Endodermal cell (in vitro differentiated cells): ENCODE data around the gene DCUN1D3. TPM values are rescaled to one million over a fixed set of nuclear protein-coding genes. Genes with fewer than 3 reads are reported as not detected.

ENCODE experiments used
- DNase-seq: peaks from one replicate; pipeline ENCODE4 v3.0.0-alpha.2; 2017
- H3K27ac ChIP-seq: 2 replicates; pipeline ENCODE4 v1.5.1; 2013; ENCODE audit warnings: mild to moderate bottlenecking, low read depth, low read length, moderate library complexity
- H3K27me3 ChIP-seq: 2 replicates; pipeline ENCODE4 v1.6.1; 2013; ENCODE audit warnings: mild to moderate bottlenecking, low read length, moderate library complexity; ENCODE audit not compliant: insufficient read depth, control insufficient read depth, poor library complexity, severe bottlenecking
- H3K36me3 ChIP-seq: 2 replicates; pipeline ENCODE4 v1.7.0; 2013; ENCODE audit warnings: mild to moderate bottlenecking, low read length, moderate library complexity; ENCODE audit not compliant: control insufficient read depth, insufficient read depth
- H3K4me1 ChIP-seq: one replicate; pipeline ENCODE4 v1.7.0; 2013; ENCODE audit warnings: low read length; ENCODE audit not compliant: control insufficient read depth, insufficient read depth
- H3K4me3 ChIP-seq: 2 replicates; pipeline ENCODE4 v1.5.1; 2013; ENCODE audit warnings: mild to moderate bottlenecking, low read length, moderate library complexity
- H3K9ac ChIP-seq: 2 replicates; pipeline ENCODE4 v1.6.1; 2013; ENCODE audit warnings: mild to moderate bottlenecking, low read length, moderate library complexity; ENCODE audit not compliant: poor library complexity, severe bottlenecking; ENCODE audit errors: extremely low read depth
- H3K9me3 ChIP-seq: 2 replicates; pipeline ENCODE4 v1.6.1; 2013; ENCODE audit warnings: mild to moderate bottlenecking, low read length, moderate library complexity; ENCODE audit not compliant: control insufficient read depth
- H3K27ac Mint-ChIP-seq: 2 replicates; pipeline ENCODE4 v1.8.0; 2020; ENCODE audit warnings: mixed read lengths
- H3K27me3 Mint-ChIP-seq: 2 replicates; pipeline ENCODE4 v1.8.0; 2021; ENCODE audit warnings: mild to moderate bottlenecking, mixed read lengths; ENCODE audit not compliant: insufficient read depth
- H3K36me3 Mint-ChIP-seq: 2 replicates; pipeline ENCODE4 v1.8.0; 2020; ENCODE audit warnings: low read depth, mixed read lengths
- H3K4me1 Mint-ChIP-seq: 2 replicates; pipeline ENCODE4 v1.8.0; 2020; ENCODE audit warnings: mixed read lengths
- H3K4me3 Mint-ChIP-seq: 2 replicates; pipeline ENCODE4 v1.8.0; 2020; ENCODE audit warnings: mild to moderate bottlenecking, moderate library complexity, mixed read lengths
- H3K9me3 Mint-ChIP-seq: 2 replicates; pipeline ENCODE4 v1.8.0; 2020; ENCODE audit warnings: mild to moderate bottlenecking, mixed read lengths
- WGBS, 2 experiments: methylation state at CpG; one replicate each; pipeline versions ENCODE4 v1.1.5 to v1.1.7; 2013; ENCODE audit warnings: missing lambda C conversion rate in 2 of 2, mixed read lengths in 1 of 2; ENCODE audit not compliant: insufficient coverage in 1 of 2, insufficient read length in 1 of 2; 5-methylcytosine and 5-hydroxymethylcytosine counted together
- total RNA-seq, 2 donors: library from RNA; stranded (reverse); fragmentation: NEBNext Ultra II Directional in 1 of 2; extraction: Animal tissue kit (Norgen Biotek cat#: 25700) in 1 of 2; gene quantifications; 2 replicates in 1 of 2; 3 replicates in 1 of 2; pipeline ENCODE4 v1.2.1, GENCODE V29; 2021
- TF ChIP-seq, protein P1 (sequence below): fragments of 200-600 bp; sonication (generic); conservative IDR thresholded peaks from 2 replicates; pipeline ENCODE4 v1.5.0; 2021; ENCODE audit warnings: antibody characterized with exemption, mild to moderate bottlenecking

DCUN1D3 gene
- total RNA-seq, 2 donors from 2014 or later, result 21.3 to 22.7 TPM

DNA sequence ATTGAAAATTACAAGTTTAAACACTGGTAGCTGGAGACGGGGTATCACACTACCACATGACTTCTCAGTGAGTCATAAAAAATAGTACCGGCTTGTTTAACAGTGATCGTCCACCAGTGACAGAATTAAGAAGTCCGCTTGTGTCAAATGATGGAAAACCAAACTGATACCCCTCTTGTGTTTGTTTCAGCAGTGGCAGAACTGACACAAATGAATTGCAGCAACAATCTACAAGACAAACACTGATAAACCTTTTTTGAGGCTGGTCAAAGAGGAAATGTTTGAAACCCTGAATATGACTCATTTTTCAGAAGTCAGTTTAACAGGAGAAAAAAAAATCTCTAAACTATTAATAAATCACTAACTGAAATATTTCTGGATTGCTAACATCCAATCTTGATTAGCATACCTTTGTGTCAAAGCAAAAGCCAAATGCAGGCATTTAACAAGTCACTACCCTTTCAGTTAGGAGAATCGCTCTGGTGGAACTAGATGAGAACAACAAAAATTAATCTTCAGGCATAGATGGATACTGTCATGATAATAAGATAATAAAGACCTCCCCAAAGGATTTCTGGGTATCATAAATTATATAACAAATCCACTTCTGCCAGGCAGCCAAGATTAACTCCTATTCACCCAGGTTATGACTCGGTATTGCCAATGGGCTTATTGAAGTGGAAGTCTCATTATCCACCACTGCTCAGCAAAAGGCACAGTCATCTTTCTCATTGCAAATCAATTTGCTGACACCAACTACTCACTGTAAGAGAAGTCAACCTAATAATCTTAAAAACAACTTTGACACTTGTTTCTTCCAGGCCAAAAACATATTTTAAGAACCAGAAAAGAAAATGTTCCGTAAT, 20.8 kb downstream of the DCUN1D3 start:
- no peak for DNase-seq
- Mint-ChIP-seq H3K9me3 (no peaks in the 10 kb centered on the region), H3K27ac (no peak overlapping the region), H3K4me1 (peaks cover 25% of the 10 kb centered on the region), H3K36me3 (peaks cover 18% of the 10 kb centered on the region), H3K27me3 (no peaks in the 10 kb centered on the region), H3K4me3 (no peak overlapping the region)
- H3K27me3 ChIP-seq, result no peaks in the 10 kb centered on the region
- no peaks in the 10 kb centered on the region for H3K9me3 ChIP-seq
- no peak overlapping the region for H3K4me3 ChIP-seq
- H3K36me3 ChIP-seq, result peaks cover 11% of the 10 kb centered on the region
- 88 to 90% methylated on average over 5 to 7 of the region's 7 CpGs for WGBS, 2 experiments
- H3K9ac ChIP-seq, result no peak overlapping the region
- peaks cover 7% of the 10 kb centered on the region for H3K4me1 ChIP-seq
- TF ChIP-seq, protein P1, sequence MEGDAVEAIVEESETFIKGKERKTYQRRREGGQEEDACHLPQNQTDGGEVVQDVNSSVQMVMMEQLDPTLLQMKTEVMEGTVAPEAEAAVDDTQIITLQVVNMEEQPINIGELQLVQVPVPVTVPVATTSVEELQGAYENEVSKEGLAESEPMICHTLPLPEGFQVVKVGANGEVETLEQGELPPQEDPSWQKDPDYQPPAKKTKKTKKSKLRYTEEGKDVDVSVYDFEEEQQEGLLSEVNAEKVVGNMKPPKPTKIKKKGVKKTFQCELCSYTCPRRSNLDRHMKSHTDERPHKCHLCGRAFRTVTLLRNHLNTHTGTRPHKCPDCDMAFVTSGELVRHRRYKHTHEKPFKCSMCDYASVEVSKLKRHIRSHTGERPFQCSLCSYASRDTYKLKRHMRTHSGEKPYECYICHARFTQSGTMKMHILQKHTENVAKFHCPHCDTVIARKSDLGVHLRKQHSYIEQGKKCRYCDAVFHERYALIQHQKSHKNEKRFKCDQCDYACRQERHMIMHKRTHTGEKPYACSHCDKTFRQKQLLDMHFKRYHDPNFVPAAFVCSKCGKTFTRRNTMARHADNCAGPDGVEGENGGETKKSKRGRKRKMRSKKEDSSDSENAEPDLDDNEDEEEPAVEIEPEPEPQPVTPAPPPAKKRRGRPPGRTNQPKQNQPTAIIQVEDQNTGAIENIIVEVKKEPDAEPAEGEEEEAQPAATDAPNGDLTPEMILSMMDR, result no peak
- H3K27ac ChIP-seq, result no peak overlapping the region

DNA sequence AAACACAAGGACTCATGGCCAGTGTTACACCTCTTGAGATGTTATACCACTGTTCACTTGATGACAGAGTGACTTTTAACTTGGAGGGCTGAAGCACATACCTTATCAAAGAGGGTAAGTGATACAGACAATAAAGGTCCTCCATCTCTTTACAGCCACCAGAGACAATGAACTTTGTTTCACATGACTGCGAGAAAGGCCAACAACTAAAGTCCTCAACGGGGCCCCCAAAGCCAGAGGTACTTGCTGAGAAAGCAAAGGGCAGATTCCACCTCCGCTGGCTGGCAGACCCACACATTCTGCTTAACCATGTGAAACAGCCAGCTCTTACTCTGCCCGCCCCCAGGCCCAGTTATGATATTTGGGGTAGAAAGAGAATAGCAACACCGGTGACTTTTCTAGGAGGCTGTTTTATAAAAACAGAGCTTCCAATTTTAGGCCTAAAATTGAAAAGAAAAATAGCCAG, 21.4 kb downstream of the DCUN1D3 start:
- Histone ChIP-seq H3K9me3 (no peaks in the 10 kb centered on the region), H3K36me3 (peaks cover 5% of the 10 kb centered on the region), H3K4me1 (peaks cover 13% of the 10 kb centered on the region), H3K27me3 (no peaks in the 10 kb centered on the region), H3K9ac (no peak overlapping the region), H3K4me3 (no peak overlapping the region), H3K27ac (no peak overlapping the region)
- Mint-ChIP-seq H3K27me3 (no peaks in the 10 kb centered on the region), H3K4me3 (no peak overlapping the region), H3K4me1 (peaks cover 32% of the 10 kb centered on the region), H3K36me3 (peaks cover 13% of the 10 kb centered on the region), H3K27ac (peak overlapping the region; percentile 68), H3K9me3 (no peaks in the 10 kb centered on the region)
- TF ChIP-seq, protein P1, result no peak
- no peak for DNase-seq
- 80 to 81% methylated on average over 4 to 5 of the region's 5 CpGs for WGBS, 2 experiments

DNA sequence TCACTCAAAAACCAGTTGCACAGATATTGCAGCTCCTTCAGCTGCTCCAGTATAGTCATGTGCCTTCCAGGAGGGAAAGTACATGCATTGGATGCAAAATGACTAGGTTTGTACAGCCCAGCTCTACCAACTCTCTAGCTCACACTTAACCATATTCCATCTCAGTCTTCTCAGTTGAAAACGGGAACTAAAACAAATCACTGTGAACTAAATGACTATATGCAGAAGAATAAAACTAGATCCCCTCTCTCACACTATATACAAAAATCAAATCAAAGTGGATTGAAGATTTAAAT, 24.9 kb downstream of the DCUN1D3 start:
- H3K4me3 Mint-ChIP-seq, result no peak overlapping the region
- no peak overlapping the region for H3K27ac Mint-ChIP-seq
- Histone ChIP-seq H3K9ac (no peak overlapping the region), H3K9me3 (no peaks in the 10 kb centered on the region), H3K27ac (no peak overlapping the region), H3K36me3 (peaks cover 5% of the 10 kb centered on the region), H3K4me1 (peaks cover 30% of the 10 kb centered on the region), H3K27me3 (no peaks in the 10 kb centered on the region), H3K4me3 (no peak overlapping the region)
- H3K36me3 Mint-ChIP-seq, result peaks cover 7% of the 10 kb centered on the region
- H3K27me3 Mint-ChIP-seq, result no peaks in the 10 kb centered on the region
- WGBS, 2 experiments, result 100% methylated on average over 1 of the region's 1 CpG; no CpG with 5 or more reads in 1 of the 2 experiments
- TF ChIP-seq, protein P1, result no peak
- no peak for DNase-seq
- H3K4me1 Mint-ChIP-seq, result peaks cover 59% of the 10 kb centered on the region
- no peaks in the 10 kb centered on the region for H3K9me3 Mint-ChIP-seq
